ENCODE data around the gene PLXNA4. TPM values are rescaled to one million over a fixed set of nuclear protein-coding genes. Genes with fewer than 3 reads are reported as not detected.

The PLXNA4 gene
- total RNA-seq, 1 experiment from 2014 or later, result 0.81 TPM

- ATAC-seq, result no peak
- ChIA-PET CTCF (interaction anchor here (1.8 kb wide), 1 partner anchor 81 kb away, joined by 6 read pairs; no protein-coding TSS in a partner anchor), POLR2A (no interaction called here)
- Mint-ChIP-seq H3K4me1 (peaks cover 8% of the 10 kb centered on the region), H3K27ac (no peak overlapping the region), H3K27me3 (ENCODE audit: low read depth) (no peaks in the 10 kb centered on the region), H3K9me3 (no peaks in the 10 kb centered on the region), H3K36me3 (no peaks in the 10 kb centered on the region), H3K4me3 (no peak overlapping the region)
- DNase-seq (ENCODE audit: low spot score), result no peak
- no peak for TF ChIP-seq CDX4 (CRISPR knock-in tag; IDR thresholded peaks at IDR 0.05; ENCODE audit: borderline replicate concordance)
- TF ChIP-seq ZNF396 (CRISPR knock-in tag; IDR thresholded peaks at IDR 0.05; ENCODE audit: borderline replicate concordance), result no peak
- TF ChIP-seq USF2 (CRISPR knock-in tag; IDR thresholded peaks at IDR 0.05), result no peak
- no peak for TF ChIP-seq E2F5 (CRISPR knock-in tag; IDR thresholded peaks at IDR 0.05)
- TF ChIP-seq ZNF317 (CRISPR knock-in tag; IDR thresholded peaks at IDR 0.05; ENCODE audit: borderline replicate concordance, low read depth), result no peak
- no peak for TF ChIP-seq CREM (CRISPR knock-in tag; IDR thresholded peaks at IDR 0.05)
- TF ChIP-seq ZBTB21 (CRISPR knock-in tag; IDR thresholded peaks at IDR 0.05; ENCODE audit: borderline replicate concordance), result no peak
- no peak for TF ChIP-seq SOX15 (CRISPR knock-in tag; IDR thresholded peaks at IDR 0.05)
- no peak for TF ChIP-seq E2F4 (CRISPR knock-in tag; IDR thresholded peaks at IDR 0.05; ENCODE audit: borderline replicate concordance, low read depth)
- no peak for TF ChIP-seq TEAD1 (CRISPR knock-in tag; IDR thresholded peaks at IDR 0.05)
- TF ChIP-seq SMAD3 (CRISPR knock-in tag; IDR thresholded peaks at IDR 0.05; ENCODE audit: borderline replicate concordance), result no peak
- TF ChIP-seq NR3C1 (CRISPR knock-in tag; conservative IDR thresholded peaks at IDR 0.05; ENCODE audit: low read depth), result no peak
- no peak for TF ChIP-seq TP53 (CRISPR knock-in tag; IDR thresholded peaks at IDR 0.05)
- no peak for TF ChIP-seq CBFB (CRISPR knock-in tag; IDR thresholded peaks at IDR 0.05; ENCODE audit: low read depth)
- no peak for TF ChIP-seq JUN (CRISPR knock-in tag; IDR thresholded peaks at IDR 0.05)
- no peak for TF ChIP-seq TCF7 (CRISPR knock-in tag; IDR thresholded peaks at IDR 0.05; ENCODE audit: low read depth)
Measured at GRCh38 chr7:132499065-132499464, 77.2 kb downstream of the PLXNA4 start.

- ChIA-PET CTCF (interaction anchor here (1.8 kb wide), 1 partner anchor 82 kb away, joined by 6 read pairs; no protein-coding TSS in a partner anchor), POLR2A (no interaction called here)
- DNase-seq (ENCODE audit: low spot score) (no peak), ATAC-seq (no peak)
- Mint-ChIP-seq H3K4me3 (no peak overlapping the region), H3K27ac (no peak overlapping the region), H3K27me3 (ENCODE audit: low read depth) (no peaks in the 10 kb centered on the region), H3K9me3 (no peaks in the 10 kb centered on the region), H3K4me1 (peaks cover 8% of the 10 kb centered on the region), H3K36me3 (no peaks in the 10 kb centered on the region)
- no peak for TF ChIP-seq ZNF232 (CRISPR knock-in tag; IDR thresholded peaks at IDR 0.05)
- TF ChIP-seq USF1 (CRISPR knock-in tag; IDR thresholded peaks at IDR 0.05), result no peak
- TF ChIP-seq MAX (CRISPR knock-in tag; IDR thresholded peaks at IDR 0.05), result no peak
- no peak for TF ChIP-seq KAT7 (CRISPR knock-in tag; IDR thresholded peaks at IDR 0.05; ENCODE audit: borderline replicate concordance)
- no peak for TF ChIP-seq NFE2L1 (CRISPR knock-in tag; IDR thresholded peaks at IDR 0.05)
- TF ChIP-seq E2F4 (CRISPR knock-in tag; IDR thresholded peaks at IDR 0.05; ENCODE audit: borderline replicate concordance, low read depth), result no peak
- no peak for TF ChIP-seq GRHL2 (CRISPR knock-in tag; IDR thresholded peaks at IDR 0.05; ENCODE audit: insufficient replicate concordance, severe bottlenecking)
- TF ChIP-seq GABPB1 (CRISPR knock-in tag; IDR thresholded peaks at IDR 0.05), result no peak
- TF ChIP-seq FOXK1 (CRISPR knock-in tag; IDR thresholded peaks at IDR 0.05), result no peak
- TF ChIP-seq ZNF532 (CRISPR knock-in tag; IDR thresholded peaks at IDR 0.05; ENCODE audit: borderline replicate concordance), result no peak
- TF ChIP-seq ESRRA (CRISPR knock-in tag; IDR thresholded peaks at IDR 0.05; ENCODE audit: borderline replicate concordance), result no peak
Measured at GRCh38 chr7:132498319-132498718, 78.0 kb downstream of the PLXNA4 start.

All from WTC11 (cell line).